K562 (cell line): ENCODE measurements around the gene ACTR8. TPM values are rescaled to one million over a fixed set of nuclear protein-coding genes. Genes with fewer than 3 reads are reported as not detected.

Experiments
- ATAC-seq: fragments of 200-7000 bp; cut with Tn5 transposase; 3 replicates; pipeline ENCODE4 v1.9.1; 2020; ENCODE audit warnings: moderate library complexity
- BruUV-seq: library from RNA; stranded (reverse); fragments of 400-500 nt; replicated peaks from 2 replicates; lab custom pipeline; 2021; lab: Mats Ljungman, UMichigan
- CTCF ChIA-PET: fragments of 300-600 bp; formaldehyde crosslinking; extraction: SDS; loops from one replicate; lab custom pipeline; 2021; ENCODE audit warnings: low intra/inter-chr PET ratio; lab: Yijun Ruan, JAX
- POLR2A ChIA-PET: fragments of 300-600, 350-650 bp; sonication (Branson Sonifier 250); formaldehyde crosslinking; extraction: SDS; loops from one replicate; lab custom pipeline; 2021; ENCODE audit warnings: antibody characterized with exemption, inconsistent platforms; lab: Yijun Ruan, JAX
- DNase-seq, 4 experiments: peaks; one replicate each; pipeline versions ENCODE4 v3.0.0 to v3.0.0-alpha.2; 2011 to 2018; ENCODE audit warnings: low spot score in 3 of 4, mixed read lengths in 3 of 4; ENCODE audit errors: extremely low read depth in 1 of 4
- FAIRE-seq: peaks from 2 replicates; lab custom pipeline; 2011; peaks lifted over from hg19 to GRCh38; lab: Jason Lieb, UNC
- H2AFZ ChIP-seq: 2 replicates; pipeline ENCODE4 v1.6.0; 2011; ENCODE audit warnings: low read depth, low read length, control low read depth, inconsistent platforms
- H3K27ac ChIP-seq: fragments of 200-600 bp; 3 replicates; pipeline ENCODE4 v1.8.0; 2011; ENCODE audit warnings: low read depth, mild to moderate bottlenecking, control low read depth, inconsistent platforms, low read length, moderate library complexity, mixed read lengths; ENCODE audit errors: extremely low read depth
- H3K27me3 ChIP-seq, 2 experiments: fragments of 300-600 bp in 1 of 2; 2 replicates in 1 of 2; 3 replicates in 1 of 2; pipeline versions ENCODE4 v1.6.0 to v1.8.0; 2011; ENCODE audit warnings: inconsistent platforms in 2 of 2, low read length in 2 of 2, mild to moderate bottlenecking in 1 of 2, mixed read lengths in 1 of 2, moderate library complexity in 1 of 2; ENCODE audit not compliant: control insufficient read depth in 2 of 2, insufficient read depth in 2 of 2
- H3K36me3 ChIP-seq: fragments of 300-600 bp; 3 replicates; pipeline ENCODE4 v1.8.0; 2011; ENCODE audit warnings: mild to moderate bottlenecking, low read length, inconsistent platforms; ENCODE audit not compliant: control insufficient read depth, insufficient read depth
- H3K4me1 ChIP-seq, 2 experiments: fragments of 200-600 bp in 1 of 2; replicated peaks in 1 of 2; 2 replicates in 1 of 2; 3 replicates in 1 of 2; pipeline versions ENCODE4 v1.5.1 to v1.8.0; 2011; ENCODE audit warnings: inconsistent platforms in 2 of 2, low read length in 2 of 2, mild to moderate bottlenecking in 1 of 2, mixed read lengths in 1 of 2, moderate library complexity in 1 of 2; ENCODE audit not compliant: control insufficient read depth in 2 of 2, insufficient read depth in 2 of 2
- H3K4me2 ChIP-seq: 2 replicates; pipeline ENCODE4 v1.6.1; 2011; ENCODE audit warnings: low read length, control low read depth, inconsistent platforms, mixed read lengths; ENCODE audit not compliant: insufficient read depth
- H3K4me3 ChIP-seq: fragments of 200-600 bp; sonication (generic), shearing (Covaris generic); 2 replicates; pipeline ENCODE4 v1.5.1; 2016; ENCODE audit warnings: control low read depth, inconsistent platforms
- H3K79me2 ChIP-seq: fragments of 200-600 bp; 3 replicates; pipeline ENCODE4 v1.8.0; 2011; ENCODE audit warnings: low read length, inconsistent platforms; ENCODE audit not compliant: control insufficient read depth, insufficient read depth
- H3K9ac ChIP-seq, 2 experiments: 2 replicates each; pipeline versions ENCODE4 v1.6.0 to v1.6.1; 2011; ENCODE audit warnings: low read depth in 2 of 2, low read length in 2 of 2, control low read depth in 1 of 2, inconsistent platforms in 1 of 2, mild to moderate bottlenecking in 1 of 2, mixed read lengths in 1 of 2; ENCODE audit not compliant: insufficient read depth in 1 of 2
- H3K9me1 ChIP-seq: one replicate; pipeline ENCODE4 v1.6.0; 2011; ENCODE audit warnings: inconsistent platforms, mild to moderate bottlenecking, low read length, moderate library complexity; ENCODE audit not compliant: control insufficient read depth, insufficient read depth
- H3K9me3 ChIP-seq: replicated peaks from 2 replicates; pipeline ENCODE4 v1.5.1; 2011; ENCODE audit warnings: low read depth, low read length, inconsistent platforms; ENCODE audit not compliant: control insufficient read depth, insufficient read depth
- H4K20me1 ChIP-seq: replicated peaks from 2 replicates; pipeline ENCODE4 v1.6.1; 2011; ENCODE audit warnings: low read length, inconsistent platforms, mixed read lengths; ENCODE audit not compliant: control insufficient read depth, insufficient read depth
- CBFA2T3 ChIP-seq: fragments of 450-650 bp; IDR thresholded peaks from 2 replicates; pipeline ENCODE4 v1.6.1; 2017
- CBX5 ChIP-seq: IDR thresholded peaks from 2 replicates; pipeline ENCODE4 v1.6.1; 2014; ENCODE audit warnings: low read depth, borderline replicate concordance
- EP300 ChIP-seq: IDR thresholded peaks from 2 replicates; pipeline ENCODE4 v1.6.1; 2012; ENCODE audit warnings: low read length, improper control_type of control experiment
- FOXJ3 ChIP-seq: sonication (generic); formaldehyde crosslinking; IDR thresholded peaks from 2 replicates; pipeline ENCODE4 v1.4.0; 2020; ENCODE audit warnings: mild to moderate bottlenecking, missing genetic modification reagents
- GTF2A2 ChIP-seq: IDR thresholded peaks from 2 replicates; pipeline ENCODE4 v1.6.1; 2016; ENCODE audit warnings: mild to moderate bottlenecking, missing genetic modification characterization, missing compliant biosample characterization
- JUNB ChIP-seq: fragments of 450-650 bp; formaldehyde crosslinking; conservative IDR thresholded peaks from 2 replicates; pipeline ENCODE4 v1.4.0; 2020; ENCODE audit warnings: mild to moderate bottlenecking
- KDM1A ChIP-seq, 2 experiments: fragments of 450-650 bp; IDR thresholded peaks; 2 replicates each; pipeline ENCODE4 v1.6.1; 2016; ENCODE audit warnings: mild to moderate bottlenecking in 2 of 2
- U2AF2 ChIP-seq: fragments of 200-400 bp; formaldehyde crosslinking; optimal IDR thresholded peaks from 2 replicates; pipeline ENCODE3; 2017; ENCODE audit warnings: low read depth, mild to moderate bottlenecking, low read length
- ZFP1 ChIP-seq: fragments of 450-650 bp; formaldehyde crosslinking; IDR thresholded peaks from 2 replicates; pipeline ENCODE4 v1.4.0; 2020; ENCODE audit warnings: mild to moderate bottlenecking, mixed read lengths
- WGBS: fragments of 100-300 bp; shearing (Covaris generic); methylation state at CpG from one replicate; pipeline ENCODE4 v1.1.6; 2016; ENCODE audit warnings: low coverage, mixed read lengths; ENCODE audit not compliant: insufficient coverage; ENCODE audit errors: missing lambda C conversion rate; 5-methylcytosine and 5-hydroxymethylcytosine counted together
- in situ Hi-C: fragments of 300-500 bp; cut with MboI; formaldehyde crosslinking; loops from 4 replicates; pipeline ENCODE4 v1.15.0; 2018; ENCODE audit warnings: inconsistent platforms, mixed read lengths
- intact Hi-C: fragments of 100-400 bp; cut with micrococcal nuclease; formaldehyde crosslinking; loops from 2 replicates; pipeline ENCODE4 v1.14.2; 2022
- polyA plus RNA-seq, 8 experiments: library from polyadenylated mRNA; depleted of rRNA in 4 of 8; stranded (reverse) in 5 of 8; unstranded in 3 of 8; fragments of >200 nt; fragmentation: Nextera tagmentation in 2 of 8; fragmentation: Illumina TruSeq in 1 of 8; extraction: Ambion mirVana in 2 of 8; extraction: Trizol in 1 of 8; gene quantifications; 2 replicates each; pipeline versions ENCODE4 v1.2.1 to v1.2.3, GENCODE V29; 2011 to 2014; ENCODE audit warnings: inconsistent platforms in 1 of 8, missing spikeins in 1 of 8
- total RNA-seq, 7 experiments: library from RNA; depleted of rRNA in 6 of 7; stranded (reverse); fragments of >200 nt in 6 of 7; fragmentation: Illumina TruSeq in 2 of 7; extraction: Trizol in 2 of 7; gene quantifications; 2 replicates each; pipeline versions ENCODE4 v1.2.1 to v1.2.3, GENCODE V29; 2011 to 2021; ENCODE audit warnings: low replicate concordance in 1 of 7

ACTR8 gene
- total and polyA plus RNA-seq, 9 of the 15 experiments (the other 6 are each of a cell fraction or from before 2014, with no cell fraction given) = 4.8 to 24.2 (median 17.5) TPM

DNA sequence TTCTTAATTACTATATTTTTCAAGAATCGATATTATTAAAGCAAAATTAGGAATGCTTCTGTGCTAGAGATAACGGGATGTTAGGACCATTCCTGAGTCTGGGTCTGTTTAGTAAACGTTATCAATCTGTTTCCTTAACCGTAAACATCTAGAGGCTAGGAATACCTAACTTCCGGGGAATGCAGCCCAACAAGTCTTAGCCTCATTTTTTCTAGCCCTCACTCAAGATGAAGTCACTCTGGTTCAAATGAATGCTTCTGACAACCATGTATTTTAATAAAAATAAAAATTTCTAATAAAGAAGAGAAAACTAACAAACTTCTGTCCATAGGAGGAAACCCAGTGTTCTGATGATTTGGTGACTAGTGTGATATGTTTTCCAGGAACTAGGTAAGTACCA, 20.8 kb upstream of the ACTR8 start:
- no peak for FAIRE-seq
- CTCF ChIA-PET = no interaction called here

DNA sequence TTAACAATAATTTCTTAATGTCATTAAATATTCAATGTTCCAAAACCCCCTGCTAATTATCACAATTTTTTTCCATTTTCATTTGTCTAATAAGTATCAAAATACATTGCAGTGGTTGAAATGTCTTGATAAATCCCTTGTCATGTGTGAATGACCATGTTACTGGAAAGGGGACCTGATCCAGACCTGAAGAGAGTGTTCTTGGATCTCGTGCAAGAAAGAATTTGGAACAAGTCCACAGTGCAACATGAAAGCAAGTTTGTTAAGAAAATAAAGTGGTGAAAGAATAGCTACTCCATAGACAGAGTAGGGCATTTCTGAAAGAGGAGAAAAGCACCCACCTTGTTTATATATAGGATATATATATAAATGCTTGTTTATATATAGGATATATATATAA, 20.1 kb upstream of the ACTR8 start:
- H3K79me2 ChIP-seq = no peaks in the 10 kb centered on the region
- H3K9ac ChIP-seq = no peak overlapping the region
- DNase-seq = no peak
- no peak for ATAC-seq
- H3K4me3 ChIP-seq = no peak overlapping the region
- H2AFZ ChIP-seq = no peak overlapping the region
- H3K36me3 ChIP-seq = no peaks in the 10 kb centered on the region
- BruUV-seq = no TSS peak
- H3K4me1 ChIP-seq = no peaks in the 10 kb centered on the region
- intact Hi-C loops = no loop called here
- no peaks in the 10 kb centered on the region for H3K9me3 ChIP-seq
- H3K27ac ChIP-seq = no peak overlapping the region
- FAIRE-seq = no peak
- peaks cover 0 to 5% of the 10 kb centered on the region in 2 experiments; a peak in 3 of 5 replicates for H3K27me3 ChIP-seq
- no peaks in the 10 kb centered on the region for H3K9me1 ChIP-seq
- WGBS = 0% methylated on average over 1 of the region's 1 CpG
- H4K20me1 ChIP-seq = no peaks in the 10 kb centered on the region
- in situ Hi-C loops = no loop called here
- H3K4me2 ChIP-seq = no peak overlapping the region
- ChIA-PET CTCF (no interaction called here), POLR2A (no interaction called here)
- TF ChIP-seq JUNB (CRISPR knock-in tag) = no peak
- TF ChIP-seq FOXJ3 (CRISPR knock-in tag) = no peak

More for the DNA sequence above, 20.8 kb upstream of the ACTR8 start:
- DNase-seq (no peak), ATAC-seq (no peak)
- 0% methylated on average over 5 of the region's 5 CpGs for WGBS
- Histone ChIP-seq H3K27me3 (peaks cover 0 to 1% of the 10 kb centered on the region in 2 experiments; a peak in 3 of 5 replicates), H4K20me1 (no peaks in the 10 kb centered on the region), H3K4me3 (no peak overlapping the region), H3K4me2 (no peak overlapping the region), H3K27ac (no peak overlapping the region), H2AFZ (no peak overlapping the region), H3K4me1 (no peaks in the 10 kb centered on the region), H3K9me3 (no peaks in the 10 kb centered on the region), H3K79me2 (no peaks in the 10 kb centered on the region), H3K9ac (no peak overlapping the region), H3K9me1 (no peaks in the 10 kb centered on the region), H3K36me3 (no peaks in the 10 kb centered on the region)
- POLR2A ChIA-PET = no interaction called here
- TF ChIP-seq CBX5 (no peak), KDM1A (IDR thresholded peaks at IDR 0.05) (no peak), ZFP1 (no peak), GTF2A2 (tag) (no peak), EP300 (no peak), U2AF2 (no peak), CBFA2T3 (no peak)
- in situ Hi-C loops (no loop called here), intact Hi-C loops (no loop called here)
- no TSS peak for BruUV-seq
